Glutamatergic neuron (in vitro differentiated cells): Measurements from ENCODE around the gene ZFP3. TPM values are rescaled to one million over a fixed set of nuclear protein-coding genes. Genes with fewer than 3 reads are reported as not detected.
"Not testable (repeated sequence)": the region's sequence is repeated elsewhere in the genome, so short reads cannot be mapped to it uniquely, and the experiment has no call there.

Experiments
- DNase-seq: peaks from one replicate; pipeline ENCODE4 v3.0.0; 2022
- H3K27ac Mint-ChIP-seq: one replicate; pipeline ENCODE4 v1.8.0; 2020; ENCODE audit warnings: mild to moderate bottlenecking, mixed read lengths, inconsistent platforms; ENCODE audit not compliant: unreplicated experiment
- H3K27me3 Mint-ChIP-seq: one replicate; pipeline ENCODE4 v1.8.0; 2020; ENCODE audit warnings: mild to moderate bottlenecking, moderate library complexity, mixed read lengths, inconsistent platforms; ENCODE audit not compliant: unreplicated experiment
- H3K36me3 Mint-ChIP-seq: one replicate; pipeline ENCODE4 v1.8.0; 2020; ENCODE audit warnings: mild to moderate bottlenecking, mixed read lengths, inconsistent platforms; ENCODE audit not compliant: unreplicated experiment
- H3K4me1 Mint-ChIP-seq: one replicate; pipeline ENCODE4 v1.8.0; 2020; ENCODE audit warnings: mild to moderate bottlenecking, low read depth, mixed read lengths, inconsistent platforms; ENCODE audit not compliant: unreplicated experiment
- H3K4me3 Mint-ChIP-seq: one replicate; pipeline ENCODE4 v1.8.0; 2020; ENCODE audit warnings: mild to moderate bottlenecking, mixed read lengths, inconsistent platforms; ENCODE audit not compliant: unreplicated experiment
- H3K9me3 Mint-ChIP-seq: one replicate; pipeline ENCODE4 v1.8.0; 2020; ENCODE audit warnings: mild to moderate bottlenecking, moderate library complexity, mixed read lengths, inconsistent platforms; ENCODE audit not compliant: unreplicated experiment
- total RNA-seq: library from RNA; stranded (reverse); fragmentation: NEBNext Ultra II Directional; extraction: Animal tissue kit (Norgen Biotek cat#: 25700); gene quantifications from one replicate; pipeline ENCODE4 v1.2.1, GENCODE V29; 2021; ENCODE audit not compliant: unreplicated experiment
- TF ChIP-seq, protein P1 (sequence below): fragments of 200-600 bp; sonication (generic); IDR thresholded peaks from one replicate; pipeline ENCODE4 v1.5.0; 2021; ENCODE audit not compliant: partially characterized antibody, unreplicated experiment

ZFP3 gene
- total RNA-seq, 1 donor from 2014 or later = 4.9 TPM

DNA sequence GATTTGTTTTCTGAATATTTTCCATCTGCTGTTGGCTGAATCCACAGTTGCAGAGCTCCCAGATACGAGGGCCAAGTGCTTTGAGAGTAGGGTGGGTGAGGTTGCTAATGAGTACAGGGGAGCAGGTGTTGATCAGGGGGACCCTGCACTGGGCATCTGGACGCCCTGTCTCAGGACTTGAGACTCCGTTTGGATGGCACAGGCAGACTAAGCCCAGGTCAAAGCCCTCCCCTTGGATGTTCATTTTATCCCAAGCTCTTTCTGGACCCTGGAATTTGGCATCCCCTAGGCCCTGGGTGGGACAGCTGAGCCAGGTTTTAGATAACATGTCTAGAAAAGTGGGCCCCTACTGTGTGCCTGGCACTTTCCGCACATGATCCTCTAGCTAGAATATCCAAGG lies 49.6 kb downstream of the ZFP3 start:
- TF ChIP-seq, protein P1, sequence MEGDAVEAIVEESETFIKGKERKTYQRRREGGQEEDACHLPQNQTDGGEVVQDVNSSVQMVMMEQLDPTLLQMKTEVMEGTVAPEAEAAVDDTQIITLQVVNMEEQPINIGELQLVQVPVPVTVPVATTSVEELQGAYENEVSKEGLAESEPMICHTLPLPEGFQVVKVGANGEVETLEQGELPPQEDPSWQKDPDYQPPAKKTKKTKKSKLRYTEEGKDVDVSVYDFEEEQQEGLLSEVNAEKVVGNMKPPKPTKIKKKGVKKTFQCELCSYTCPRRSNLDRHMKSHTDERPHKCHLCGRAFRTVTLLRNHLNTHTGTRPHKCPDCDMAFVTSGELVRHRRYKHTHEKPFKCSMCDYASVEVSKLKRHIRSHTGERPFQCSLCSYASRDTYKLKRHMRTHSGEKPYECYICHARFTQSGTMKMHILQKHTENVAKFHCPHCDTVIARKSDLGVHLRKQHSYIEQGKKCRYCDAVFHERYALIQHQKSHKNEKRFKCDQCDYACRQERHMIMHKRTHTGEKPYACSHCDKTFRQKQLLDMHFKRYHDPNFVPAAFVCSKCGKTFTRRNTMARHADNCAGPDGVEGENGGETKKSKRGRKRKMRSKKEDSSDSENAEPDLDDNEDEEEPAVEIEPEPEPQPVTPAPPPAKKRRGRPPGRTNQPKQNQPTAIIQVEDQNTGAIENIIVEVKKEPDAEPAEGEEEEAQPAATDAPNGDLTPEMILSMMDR = no peak
- Mint-ChIP-seq H3K27me3 (peaks cover 9% of the 10 kb centered on the region), H3K9me3 (peaks cover 5% of the 10 kb centered on the region), H3K4me3 (no peak overlapping the region), H3K4me1 (peaks cover 4% of the 10 kb centered on the region), H3K27ac (no peak overlapping the region), H3K36me3 (peaks cover 4% of the 10 kb centered on the region)
- no peak for DNase-seq

DNA sequence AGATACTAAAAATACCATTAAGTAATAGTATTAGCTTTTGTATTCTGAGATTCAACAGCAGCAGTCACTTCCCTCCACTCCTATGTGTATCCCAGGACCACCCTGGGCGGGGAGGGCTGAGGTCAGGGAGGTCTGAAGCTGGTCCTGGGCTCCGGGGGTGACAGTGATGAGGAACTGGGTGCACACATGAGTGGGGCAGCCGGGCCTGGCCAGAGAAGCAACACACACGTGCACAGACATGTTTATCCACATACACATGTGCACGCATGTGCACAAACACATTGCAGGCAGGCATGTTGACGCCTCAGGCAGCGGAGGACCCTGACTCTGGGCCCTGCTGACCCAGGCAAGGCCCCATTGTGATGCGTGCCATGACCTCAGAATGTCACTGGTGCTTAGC lies 50.1 kb downstream of the ZFP3 start:
- H3K4me3 Mint-ChIP-seq, H3K4me1 Mint-ChIP-seq, DNase-seq, H3K27ac Mint-ChIP-seq, H3K27me3 Mint-ChIP-seq, H3K9me3 Mint-ChIP-seq, H3K36me3 Mint-ChIP-seq: not testable (repeated sequence)

DNA sequence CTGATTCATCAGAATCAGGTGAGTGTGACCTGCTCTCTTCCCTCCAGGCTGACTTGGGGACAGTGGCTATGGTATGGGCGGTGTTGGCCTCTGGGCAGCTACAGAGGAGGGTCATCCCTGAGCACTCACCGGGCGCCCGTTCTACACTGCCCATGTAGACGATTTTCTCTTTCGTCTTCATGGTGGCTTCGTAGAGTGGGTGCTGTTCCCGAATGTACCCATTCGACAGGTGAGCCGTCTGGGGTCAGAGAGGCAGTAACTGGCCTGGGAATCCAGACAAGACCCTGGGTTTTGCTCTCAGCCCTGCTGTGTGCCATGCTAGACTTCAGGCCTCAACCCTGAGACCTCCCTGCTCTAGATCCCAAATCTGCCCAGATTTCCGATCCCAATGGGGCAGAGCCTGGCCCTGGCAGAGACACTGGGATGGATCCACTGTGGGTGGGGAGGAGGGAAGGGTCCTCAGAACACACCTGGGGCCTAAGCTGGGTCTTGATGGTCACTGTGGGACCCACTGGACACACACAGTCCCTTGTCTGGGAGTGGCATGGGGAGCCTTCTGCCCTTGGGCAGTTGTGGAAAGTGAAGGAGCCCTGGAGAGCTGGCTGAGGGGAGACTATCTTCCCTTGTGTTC lies 50.8 kb downstream of the ZFP3 start:
- peaks cover 8% of the 10 kb centered on the region for H3K9me3 Mint-ChIP-seq
- no peak for DNase-seq
- peaks cover 4% of the 10 kb centered on the region for H3K4me1 Mint-ChIP-seq
- H3K36me3 Mint-ChIP-seq = peaks cover 4% of the 10 kb centered on the region
- no peak overlapping the region for H3K4me3 Mint-ChIP-seq
- TF ChIP-seq, protein P1 = no peak
- H3K27me3 Mint-ChIP-seq = peaks cover 5% of the 10 kb centered on the region
- no peak overlapping the region for H3K27ac Mint-ChIP-seq

DNA sequence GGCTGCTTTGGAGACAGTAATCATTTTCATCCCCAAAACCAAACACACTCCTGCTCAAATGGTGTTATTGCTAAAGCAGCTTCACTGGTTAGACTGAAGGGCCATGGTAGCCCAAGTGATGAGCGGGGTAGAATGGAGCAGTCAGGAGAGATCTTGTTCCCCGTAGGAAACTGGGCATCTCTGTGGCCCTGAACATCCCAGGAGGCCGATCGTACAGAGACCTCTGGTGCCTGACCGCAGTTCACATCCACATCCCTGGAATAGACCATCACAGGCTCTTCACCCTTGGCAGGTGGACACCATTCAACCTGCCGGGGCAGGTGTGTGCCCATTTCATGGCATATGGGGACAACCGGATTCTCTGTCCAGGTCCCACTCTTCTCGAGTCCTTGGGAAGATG lies 51.5 kb downstream of the ZFP3 start:
- DNase-seq, H3K4me1 Mint-ChIP-seq, H3K9me3 Mint-ChIP-seq, H3K27ac Mint-ChIP-seq, H3K27me3 Mint-ChIP-seq, H3K4me3 Mint-ChIP-seq, H3K36me3 Mint-ChIP-seq: not testable (repeated sequence)

DNA sequence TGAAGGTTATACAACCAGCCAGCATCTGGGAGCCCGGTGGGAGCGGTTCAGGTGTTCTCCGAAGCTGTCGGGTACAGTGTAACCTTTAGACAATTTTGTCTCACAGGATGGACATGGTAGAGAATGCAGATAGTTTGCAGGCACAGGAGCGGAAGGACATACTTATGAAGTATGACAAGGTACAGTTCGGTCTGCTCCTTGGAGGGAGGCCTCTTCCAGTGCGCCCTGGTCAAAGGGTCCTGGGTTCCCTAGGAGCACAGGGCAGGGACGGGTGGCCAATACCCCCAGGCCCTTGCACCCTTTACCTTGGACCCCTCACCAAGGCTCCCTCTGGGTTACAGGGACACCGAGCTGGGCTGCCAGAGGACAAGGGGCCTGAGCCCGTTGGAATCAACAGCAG lies 52.0 kb downstream of the ZFP3 start:
- not testable (repeated sequence) for H3K9me3 Mint-ChIP-seq, H3K4me3 Mint-ChIP-seq, H3K27ac Mint-ChIP-seq, H3K4me1 Mint-ChIP-seq, H3K36me3 Mint-ChIP-seq, DNase-seq, H3K27me3 Mint-ChIP-seq

DNA sequence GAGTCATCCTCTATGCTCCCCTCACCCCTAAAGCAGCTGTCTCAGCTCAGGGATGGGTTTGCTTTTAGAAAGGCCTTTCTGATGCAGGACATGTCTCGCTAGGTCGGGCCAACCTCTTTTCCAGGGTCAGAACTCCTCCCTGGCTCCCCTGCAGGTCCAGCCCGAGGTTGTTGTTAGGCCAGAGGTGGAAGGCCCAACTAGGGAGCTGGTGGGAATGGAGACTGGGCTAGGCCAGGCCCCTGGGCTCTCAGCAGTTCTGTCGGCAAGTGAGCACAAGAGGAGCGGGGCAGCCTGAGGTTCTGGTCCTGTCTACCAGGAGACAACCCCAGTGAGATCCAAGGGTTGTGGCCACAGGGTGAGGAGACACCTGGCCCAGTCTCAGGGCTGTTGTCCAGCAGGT lies 52.4 kb downstream of the ZFP3 start:
- not testable (repeated sequence) for H3K9me3 Mint-ChIP-seq, H3K4me3 Mint-ChIP-seq, H3K27me3 Mint-ChIP-seq, H3K27ac Mint-ChIP-seq, H3K4me1 Mint-ChIP-seq, DNase-seq, H3K36me3 Mint-ChIP-seq

DNA sequence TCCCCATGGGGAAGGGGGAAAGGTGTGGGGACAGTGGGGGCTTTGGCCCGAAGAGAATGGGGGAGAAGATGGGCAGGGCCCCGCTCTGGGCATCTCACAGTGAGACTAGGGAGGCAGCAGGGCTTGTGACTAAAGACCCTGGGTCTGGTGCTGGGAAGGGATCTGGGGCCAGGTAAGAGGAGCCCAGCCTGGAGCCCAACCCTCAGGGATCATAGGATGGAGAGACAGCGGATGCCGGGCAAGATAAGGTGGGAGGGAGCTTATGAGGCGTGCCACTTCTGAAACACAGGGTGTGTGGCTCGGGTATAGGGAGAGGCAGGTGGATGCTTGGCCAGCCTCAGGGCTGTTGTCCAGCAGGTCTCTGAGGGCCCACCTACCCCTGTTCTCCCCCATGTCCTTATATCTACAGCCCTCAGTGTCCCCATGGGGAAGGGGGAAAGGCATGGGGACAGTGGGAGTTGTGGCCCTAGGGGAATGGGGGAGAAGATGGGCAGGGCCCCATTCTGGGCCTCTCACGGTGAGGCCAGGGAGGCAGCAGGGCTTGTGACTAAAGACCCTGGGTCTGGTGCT lies 53.0 kb downstream of the ZFP3 start:
- no peaks in the 10 kb centered on the region for H3K4me1 Mint-ChIP-seq
- no peak overlapping the region for H3K4me3 Mint-ChIP-seq
- no peak overlapping the region for H3K27ac Mint-ChIP-seq

DNA sequence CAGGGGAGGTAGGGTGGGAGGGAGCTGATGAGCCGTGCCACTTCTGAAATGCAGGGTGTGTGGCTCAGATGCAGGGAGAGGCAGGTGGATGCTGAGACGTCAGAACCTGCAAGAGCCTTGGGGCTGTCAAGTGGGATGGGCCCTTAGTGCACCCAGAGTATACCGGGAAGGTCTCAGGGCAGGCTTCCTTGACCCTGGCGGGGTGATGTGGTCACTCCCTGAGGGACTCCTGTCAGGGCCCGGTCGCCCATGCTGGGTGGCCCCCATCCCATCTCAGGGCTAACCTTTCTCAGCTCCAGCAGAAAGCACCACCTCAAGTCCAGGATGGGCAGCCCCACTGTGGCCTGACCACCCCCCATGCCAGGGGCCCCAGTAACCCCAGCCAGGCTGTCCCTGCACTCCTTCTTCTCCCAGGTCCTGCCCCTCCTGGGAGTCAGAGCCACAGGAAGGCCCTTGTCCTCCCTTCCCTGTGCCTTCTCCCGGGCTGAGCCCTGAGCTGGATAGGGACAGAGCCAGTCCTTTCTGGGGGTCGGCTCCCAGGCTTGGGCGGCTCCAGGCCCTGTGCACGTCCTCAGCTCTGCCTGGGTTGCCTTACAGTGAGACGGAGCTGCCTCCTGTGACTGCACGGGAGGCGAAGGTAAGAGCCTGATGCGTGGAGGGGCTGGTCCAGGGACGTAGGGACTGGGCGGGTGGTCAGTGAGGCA lies 53.7 kb downstream of the ZFP3 start:
- H3K36me3 Mint-ChIP-seq = not testable (repeated sequence)

More for the DNA sequence above, 53.0 kb downstream of the ZFP3 start:
- H3K9me3 Mint-ChIP-seq = peaks cover 8% of the 10 kb centered on the region
- TF ChIP-seq, protein P1 = no peak
- H3K36me3 Mint-ChIP-seq = peaks cover 4% of the 10 kb centered on the region
- H3K27me3 Mint-ChIP-seq = peaks cover 7% of the 10 kb centered on the region
- no peak for DNase-seq

DNA sequence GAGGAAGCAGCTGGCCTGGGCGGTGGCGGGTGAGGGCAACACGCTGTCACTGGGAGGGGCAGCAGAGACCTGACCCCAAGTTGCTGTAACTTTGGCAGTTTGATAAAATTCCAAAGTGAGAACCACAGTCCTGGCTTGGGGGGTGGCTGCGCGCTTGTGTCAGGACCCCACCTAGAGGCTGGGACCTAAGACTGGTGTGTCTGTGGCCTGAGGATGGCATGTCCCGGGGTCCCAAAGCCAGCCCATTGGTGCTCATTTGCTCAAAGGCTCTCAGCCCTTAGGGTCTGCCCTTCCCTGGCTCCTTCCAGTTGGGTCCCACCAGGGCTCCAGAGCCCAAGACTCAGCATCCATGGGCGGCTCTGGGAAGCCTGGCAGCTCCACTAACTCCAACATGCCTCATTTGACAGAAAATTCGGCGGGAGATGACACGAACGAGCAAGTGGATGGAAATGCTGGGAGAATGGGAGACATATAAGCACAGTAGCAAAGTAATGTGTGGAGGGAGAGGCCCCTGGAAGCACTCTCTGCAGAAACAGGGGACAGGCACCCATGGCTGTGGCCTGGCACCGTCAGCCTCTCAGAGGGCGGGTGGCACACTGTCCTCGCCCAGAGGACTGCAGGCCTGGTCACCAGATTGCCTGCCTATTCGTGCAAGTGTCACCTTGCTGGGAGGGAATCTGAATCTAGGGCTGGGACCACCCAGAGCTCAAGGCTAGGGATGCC lies 54.4 kb downstream of the ZFP3 start:
- H3K9me3 Mint-ChIP-seq, H3K4me1 Mint-ChIP-seq, H3K27me3 Mint-ChIP-seq, DNase-seq, H3K36me3 Mint-ChIP-seq, H3K4me3 Mint-ChIP-seq: not testable (repeated sequence)
- peak overlapping the region; percentile 48 for H3K27ac Mint-ChIP-seq

More for the DNA sequence above, 53.7 kb downstream of the ZFP3 start:
- DNase-seq, H3K4me1 Mint-ChIP-seq, H3K27ac Mint-ChIP-seq, H3K4me3 Mint-ChIP-seq, H3K27me3 Mint-ChIP-seq, H3K9me3 Mint-ChIP-seq: not testable (repeated sequence)
